K562 (cell line): ENCODE data around the gene LYPD3. TPM values are rescaled to one million over a fixed set of nuclear protein-coding genes. Genes with fewer than 3 reads are reported as not detected.
A peak's percentile ranks its signal among the peaks of the same experiment; 100 is the strongest.

Source experiments
- ATAC-seq: fragments of 200-7000 bp; cut with Tn5 transposase; 3 replicates; pipeline ENCODE4 v1.9.1; 2020; ENCODE audit warnings: moderate library complexity
- BruUV-seq: library from RNA; stranded (reverse); fragments of 400-500 nt; replicated peaks from 2 replicates; lab custom pipeline; 2021; lab: Mats Ljungman, UMichigan
- CTCF ChIA-PET: fragments of 300-600 bp; formaldehyde crosslinking; extraction: SDS; loops from one replicate; lab custom pipeline; 2021; ENCODE audit warnings: low intra/inter-chr PET ratio; lab: Yijun Ruan, JAX
- POLR2A ChIA-PET: fragments of 300-600, 350-650 bp; sonication (Branson Sonifier 250); formaldehyde crosslinking; extraction: SDS; loops from one replicate; lab custom pipeline; 2021; ENCODE audit warnings: antibody characterized with exemption, inconsistent platforms; lab: Yijun Ruan, JAX
- DNase-seq, 4 experiments: peaks; one replicate each; pipeline versions ENCODE4 v3.0.0 to v3.0.0-alpha.2; 2011 to 2018; ENCODE audit warnings: low spot score in 3 of 4, mixed read lengths in 3 of 4; ENCODE audit errors: extremely low read depth in 1 of 4
- FAIRE-seq: peaks from 2 replicates; lab custom pipeline; 2011; peaks lifted over from hg19 to GRCh38; lab: Jason Lieb, UNC
- H2AFZ ChIP-seq: 2 replicates; pipeline ENCODE4 v1.6.0; 2011; ENCODE audit warnings: low read depth, low read length, control low read depth, inconsistent platforms
- H3K27ac ChIP-seq: fragments of 200-600 bp; 3 replicates; pipeline ENCODE4 v1.8.0; 2011; ENCODE audit warnings: low read depth, mild to moderate bottlenecking, control low read depth, inconsistent platforms, low read length, moderate library complexity, mixed read lengths; ENCODE audit errors: extremely low read depth
- H3K27me3 ChIP-seq, 2 experiments: fragments of 300-600 bp in 1 of 2; 2 replicates in 1 of 2; 3 replicates in 1 of 2; pipeline versions ENCODE4 v1.6.0 to v1.8.0; 2011; ENCODE audit warnings: inconsistent platforms in 2 of 2, low read length in 2 of 2, mild to moderate bottlenecking in 1 of 2, mixed read lengths in 1 of 2, moderate library complexity in 1 of 2; ENCODE audit not compliant: control insufficient read depth in 2 of 2, insufficient read depth in 2 of 2
- H3K36me3 ChIP-seq: fragments of 300-600 bp; 3 replicates; pipeline ENCODE4 v1.8.0; 2011; ENCODE audit warnings: mild to moderate bottlenecking, low read length, inconsistent platforms; ENCODE audit not compliant: control insufficient read depth, insufficient read depth
- H3K4me1 ChIP-seq, 2 experiments: fragments of 200-600 bp in 1 of 2; replicated peaks in 1 of 2; 2 replicates in 1 of 2; 3 replicates in 1 of 2; pipeline versions ENCODE4 v1.5.1 to v1.8.0; 2011; ENCODE audit warnings: inconsistent platforms in 2 of 2, low read length in 2 of 2, mild to moderate bottlenecking in 1 of 2, mixed read lengths in 1 of 2, moderate library complexity in 1 of 2; ENCODE audit not compliant: control insufficient read depth in 2 of 2, insufficient read depth in 2 of 2
- H3K4me2 ChIP-seq: 2 replicates; pipeline ENCODE4 v1.6.1; 2011; ENCODE audit warnings: low read length, control low read depth, inconsistent platforms, mixed read lengths; ENCODE audit not compliant: insufficient read depth
- H3K4me3 ChIP-seq: fragments of 200-600 bp; sonication (generic), shearing (Covaris generic); 2 replicates; pipeline ENCODE4 v1.5.1; 2016; ENCODE audit warnings: control low read depth, inconsistent platforms
- H3K79me2 ChIP-seq: fragments of 200-600 bp; 3 replicates; pipeline ENCODE4 v1.8.0; 2011; ENCODE audit warnings: low read length, inconsistent platforms; ENCODE audit not compliant: control insufficient read depth, insufficient read depth
- H3K9ac ChIP-seq, 2 experiments: 2 replicates each; pipeline versions ENCODE4 v1.6.0 to v1.6.1; 2011; ENCODE audit warnings: low read depth in 2 of 2, low read length in 2 of 2, control low read depth in 1 of 2, inconsistent platforms in 1 of 2, mild to moderate bottlenecking in 1 of 2, mixed read lengths in 1 of 2; ENCODE audit not compliant: insufficient read depth in 1 of 2
- H3K9me1 ChIP-seq: one replicate; pipeline ENCODE4 v1.6.0; 2011; ENCODE audit warnings: inconsistent platforms, mild to moderate bottlenecking, low read length, moderate library complexity; ENCODE audit not compliant: control insufficient read depth, insufficient read depth
- H3K9me3 ChIP-seq: replicated peaks from 2 replicates; pipeline ENCODE4 v1.5.1; 2011; ENCODE audit warnings: low read depth, low read length, inconsistent platforms; ENCODE audit not compliant: control insufficient read depth, insufficient read depth
- H4K20me1 ChIP-seq: replicated peaks from 2 replicates; pipeline ENCODE4 v1.6.1; 2011; ENCODE audit warnings: low read length, inconsistent platforms, mixed read lengths; ENCODE audit not compliant: control insufficient read depth, insufficient read depth
- E2F3 ChIP-seq: fragments of 250-450 bp; sonication (Bioruptor Pico); IDR thresholded peaks from 2 replicates; pipeline ENCODE4 v1.4.0; 2020; ENCODE audit warnings: mild to moderate bottlenecking
- ESRRA ChIP-seq: fragments of 450-650 bp; IDR thresholded peaks from 2 replicates; pipeline ENCODE4 v1.6.1; 2014; ENCODE audit warnings: low read depth, mild to moderate bottlenecking, moderate library complexity, borderline replicate concordance
- FOSL1 ChIP-seq: fragments of 200-800 bp; sonication (Bioruptor generic); conservative IDR thresholded peaks from 2 replicates; pipeline ENCODE4 v1.6.1; 2016; ENCODE audit warnings: missing genetic modification characterization, missing compliant biosample characterization
- HMBOX1 ChIP-seq: sonication (generic); IDR thresholded peaks from 2 replicates; pipeline ENCODE4 v1.6.1; 2016
- HNRNPH1 ChIP-seq: fragments of 200-400 bp; formaldehyde crosslinking; optimal IDR thresholded peaks from 2 replicates; pipeline ENCODE3; 2017; ENCODE audit warnings: low read depth, mild to moderate bottlenecking, low read length, moderate library complexity
- JUND ChIP-seq, 2 experiments: IDR thresholded peaks; 2 replicates in 1 of 2; 3 replicates in 1 of 2; pipeline ENCODE4 v1.6.1; 2011; ENCODE audit warnings: borderline replicate concordance in 2 of 2, low read depth in 2 of 2, low read length in 2 of 2, improper control_type of control experiment in 1 of 2, missing biosample characterization in 1 of 2, missing genetic modification characterization in 1 of 2, missing genetic modification reagents in 1 of 2
- KDM1A ChIP-seq, 2 experiments: fragments of 450-650 bp; IDR thresholded peaks; 2 replicates each; pipeline ENCODE4 v1.6.1; 2016; ENCODE audit warnings: mild to moderate bottlenecking in 2 of 2
- MAFF ChIP-seq: IDR thresholded peaks from 2 replicates; pipeline ENCODE4 v1.6.1; 2012; ENCODE audit warnings: low read length, improper control_type of control experiment
- PHF20 ChIP-seq: fragments of 450-650 bp; IDR thresholded peaks from 2 replicates; pipeline ENCODE4 v1.6.1; 2018; ENCODE audit not compliant: partially characterized antibody
- POLR2A ChIP-seq: fragments of 450-650 bp; conservative IDR thresholded peaks from 2 replicates; pipeline ENCODE4 v1.6.1; 2016
- PTBP1 ChIP-seq: fragments of 200-400 bp; formaldehyde crosslinking; IDR thresholded peaks from 2 replicates; pipeline ENCODE4 v1.6.1; 2017; ENCODE audit warnings: low read depth, low read length
- RBFOX2 ChIP-seq: fragments of 200-400 bp; formaldehyde crosslinking; IDR thresholded peaks from 2 replicates; pipeline ENCODE4 v1.6.1; 2017; ENCODE audit warnings: low read depth, mild to moderate bottlenecking, low read length, moderate library complexity
- RBM14 ChIP-seq: fragments of 200-400 bp; formaldehyde crosslinking; IDR thresholded peaks from 2 replicates; pipeline ENCODE4 v1.6.1; 2018; ENCODE audit warnings: low read depth, mild to moderate bottlenecking, low read length, moderate library complexity, borderline replicate concordance; ENCODE audit not compliant: insufficient read depth
- RREB1 ChIP-seq: fragments of 250-450 bp; sonication (Bioruptor Pico); IDR thresholded peaks from 2 replicates; pipeline ENCODE4 v1.4.0; 2020
- SIRT6 ChIP-seq: IDR thresholded peaks from one replicate; pipeline ENCODE4 v1.6.1; 2012; ENCODE audit warnings: low read depth, mild to moderate bottlenecking, control low read depth, inconsistent platforms, low read length, moderate library complexity
- SMARCA4 ChIP-seq: fragments of 450-650 bp; IDR thresholded peaks from 2 replicates; pipeline ENCODE4 v1.6.1; 2016
- SMARCE1 ChIP-seq: fragments of 450-650 bp; IDR thresholded peaks from 2 replicates; pipeline ENCODE4 v1.7.1; 2016; ENCODE audit warnings: mild to moderate bottlenecking
- ZNF174 ChIP-seq: fragments of 250-450 bp; sonication (Bioruptor Pico); IDR thresholded peaks from 2 replicates; pipeline ENCODE4 v1.4.0; 2020; ENCODE audit warnings: mild to moderate bottlenecking
- WGBS: fragments of 100-300 bp; shearing (Covaris generic); methylation state at CpG from one replicate; pipeline ENCODE4 v1.1.6; 2016; ENCODE audit warnings: low coverage, mixed read lengths; ENCODE audit not compliant: insufficient coverage; ENCODE audit errors: missing lambda C conversion rate; 5-methylcytosine and 5-hydroxymethylcytosine counted together
- in situ Hi-C: fragments of 300-500 bp; cut with MboI; formaldehyde crosslinking; loops from 4 replicates; pipeline ENCODE4 v1.15.0; 2018; ENCODE audit warnings: inconsistent platforms, mixed read lengths
- intact Hi-C: fragments of 100-400 bp; cut with micrococcal nuclease; formaldehyde crosslinking; loops from 2 replicates; pipeline ENCODE4 v1.14.2; 2022
- polyA plus RNA-seq, 8 experiments: library from polyadenylated mRNA; depleted of rRNA in 4 of 8; stranded (reverse) in 5 of 8; unstranded in 3 of 8; fragments of >200 nt; fragmentation: Nextera tagmentation in 2 of 8; fragmentation: Illumina TruSeq in 1 of 8; extraction: Ambion mirVana in 2 of 8; extraction: Trizol in 1 of 8; gene quantifications; 2 replicates each; pipeline versions ENCODE4 v1.2.1 to v1.2.3, GENCODE V29; 2011 to 2014; ENCODE audit warnings: inconsistent platforms in 1 of 8, missing spikeins in 1 of 8
- total RNA-seq, 7 experiments: library from RNA; depleted of rRNA in 6 of 7; stranded (reverse); fragments of >200 nt in 6 of 7; fragmentation: Illumina TruSeq in 2 of 7; extraction: Trizol in 2 of 7; gene quantifications; 2 replicates each; pipeline versions ENCODE4 v1.2.1 to v1.2.3, GENCODE V29; 2011 to 2021; ENCODE audit warnings: low replicate concordance in 1 of 7

The LYPD3 gene
- total and polyA plus RNA-seq, 9 of the 15 experiments (the other 6 are each of a cell fraction or from before 2014, with no cell fraction given), result 0.04 to 0.33 (median 0.20) TPM; not detected in 1

GRCh38 chr19:43467730-43468129, 2.3 kb upstream of the LYPD3 start:
- WGBS, result 44% methylated on average over 4 of the region's 4 CpGs
- H4K20me1 ChIP-seq, result no peaks in the 10 kb centered on the region
- intact Hi-C loops, result no loop called here
- TF ChIP-seq KDM1A (IDR thresholded peaks at IDR 0.05), result peak in 1 of 2 experiments; percentile 39; a peak in 2 of 4 replicates
- no peak for TF ChIP-seq SIRT6
- no peak for TF ChIP-seq HNRNPH1
- no peak for TF ChIP-seq RREB1 (CRISPR knock-in tag)
- peak; percentile 63 for TF ChIP-seq FOSL1
- TF ChIP-seq MAFF, result peak; percentile 61; the same call in 1 of the 2 replicates
- no peak for TF ChIP-seq HMBOX1
- TF ChIP-seq ZNF174 (CRISPR knock-in tag), result no peak
- TF ChIP-seq POLR2A, result no peak
- TF ChIP-seq SMARCE1, result peak; percentile 47; the same call in 1 of the 2 replicates
- no peak for TF ChIP-seq RBM14
- no peak for TF ChIP-seq E2F3 (CRISPR knock-in tag)
- TF ChIP-seq RBFOX2, result no peak
- peak; percentile 28; the same call in 1 of the 2 replicates for TF ChIP-seq JUND (IDR thresholded peaks at IDR 0.05; ENCODE audit: borderline replicate concordance, low read depth, low read length)
- no peak for TF ChIP-seq JUND (tag; IDR thresholded peaks at IDR 0.05; ENCODE audit: borderline replicate concordance, low read depth, low read length)
- peak; percentile 2 for TF ChIP-seq PHF20
- TF ChIP-seq ESRRA, result peak; percentile 62; the same call in 1 of the 2 replicates
- TF ChIP-seq SMARCA4, result peak; percentile 60; the same call in 1 of the 2 replicates
- no peak for TF ChIP-seq PTBP1

More at GRCh38 chr19:43467730-43468129, 2.3 kb upstream of the LYPD3 start:
- FAIRE-seq, result no peak
- no peak for DNase-seq
- Histone ChIP-seq H3K9ac (no peak overlapping the region), H3K9me1 (no peaks in the 10 kb centered on the region), H2AFZ (peak overlapping the region; percentile 22; the same call in 1 of the 2 replicates), H3K27ac (no peak overlapping the region), H3K4me3 (no peak overlapping the region), H3K79me2 (no peaks in the 10 kb centered on the region), H3K9me3 (no peaks in the 10 kb centered on the region), H3K27me3 (no peaks in the 10 kb centered on the region), H3K4me2 (no peak overlapping the region), H3K4me1 (peaks cover 19 to 23% of the 10 kb centered on the region in 2 experiments), H3K36me3 (no peaks in the 10 kb centered on the region)
- ATAC-seq, result no peak
- ChIA-PET POLR2A (interaction anchor here (0.6 kb wide), 1 partner anchor 143 kb away, joined by 3 read pairs; no protein-coding TSS in a partner anchor), CTCF (no interaction called here)
- in situ Hi-C loops, result no loop called here
- no TSS peak for BruUV-seq
